CD14-positive monocyte (primary cell): ENCODE measurements around the gene PRPF4. TPM values are rescaled to one million over a fixed set of nuclear protein-coding genes. Genes with fewer than 3 reads are reported as not detected.

Experiments
- DNase-seq, 3 donors: peaks; one replicate each; pipeline ENCODE4 v3.0.0-alpha.2; 2011 to 2022
- H2AFZ ChIP-seq: 2 replicates; pipeline ENCODE4 v1.6.0; 2012; ENCODE audit warnings: mild to moderate bottlenecking, low read depth, low read length, inconsistent platforms; ENCODE audit not compliant: insufficient read depth, poor library complexity, severe bottlenecking
- H3K27ac ChIP-seq, 2 donors: 1 replicate in 1 of 2; 2 replicates in 1 of 2; pipeline ENCODE4 v1.5.1; 2012 to 2013; ENCODE audit warnings: low read length in 2 of 2, control low read depth in 1 of 2, inconsistent platforms in 1 of 2, low read depth in 1 of 2, mild to moderate bottlenecking in 1 of 2
- H3K27me3 ChIP-seq, 2 donors: one replicate each; pipeline versions ENCODE4 v1.6.0 to v1.6.1; 2011 to 2013; ENCODE audit warnings: low read length in 2 of 2; ENCODE audit not compliant: control insufficient read depth in 2 of 2, insufficient read depth in 2 of 2
- H3K36me3 ChIP-seq, 2 donors: replicated peaks in 1 of 2; 1 replicate in 1 of 2; 2 replicates in 1 of 2; pipeline versions ENCODE4 v1.5.1 to v1.6.1; 2012 to 2013; ENCODE audit warnings: low read length in 2 of 2, control low read depth in 1 of 2, inconsistent platforms in 1 of 2, mild to moderate bottlenecking in 1 of 2; ENCODE audit not compliant: insufficient read depth in 2 of 2, control insufficient read depth in 1 of 2
- H3K4me1 ChIP-seq, 2 donors: 1 replicate in 1 of 2; 2 replicates in 1 of 2; pipeline versions ENCODE4 v1.5.1 to v1.6.1; 2012 to 2013; ENCODE audit warnings: low read length in 2 of 2, control low read depth in 1 of 2, inconsistent platforms in 1 of 2, mild to moderate bottlenecking in 1 of 2, moderate library complexity in 1 of 2; ENCODE audit not compliant: insufficient read depth in 2 of 2, control insufficient read depth in 1 of 2
- H3K4me2 ChIP-seq: replicated peaks from 2 replicates; pipeline ENCODE3; 2012; ENCODE audit warnings: low read length, moderate library complexity, mild to moderate bottlenecking; ENCODE audit not compliant: poor library complexity, severe bottlenecking; ENCODE audit errors: extremely low read depth
- H3K4me3 ChIP-seq, 3 experiments: fragments of 200-600 bp in 1 of 3; sonication (generic) in 1 of 3; replicated peaks in 1 of 3; 1 replicate in 2 of 3; 2 replicates in 1 of 3; pipeline ENCODE4 v1.5.1; 2011 to 2013; ENCODE audit warnings: low read length in 3 of 3, mild to moderate bottlenecking in 3 of 3, control low read depth in 2 of 3, low read depth in 2 of 3, inconsistent platforms in 1 of 3, moderate library complexity in 1 of 3
- H3K79me2 ChIP-seq: 2 replicates; pipeline ENCODE4 v1.6.0; 2012; ENCODE audit warnings: mild to moderate bottlenecking, control low read depth, inconsistent platforms, low read length, moderate library complexity; ENCODE audit not compliant: insufficient read depth
- H3K9ac ChIP-seq: 2 replicates; pipeline ENCODE4 v1.6.0; 2017; ENCODE audit warnings: low read length, mild to moderate bottlenecking; ENCODE audit not compliant: insufficient read depth, poor library complexity, severe bottlenecking
- H3K9me3 ChIP-seq, 2 donors: replicated peaks in 1 of 2; 1 replicate in 1 of 2; 2 replicates in 1 of 2; pipeline versions ENCODE4 v1.5.1 to v1.6.1; 2012 to 2013; ENCODE audit warnings: low read length in 2 of 2, control low read depth in 1 of 2; ENCODE audit not compliant: control insufficient read depth in 1 of 2, insufficient read depth in 1 of 2
- H4K20me1 ChIP-seq: 2 replicates; pipeline ENCODE4 v1.6.0; 2012; ENCODE audit warnings: mild to moderate bottlenecking, low read length, control low read depth, moderate library complexity; ENCODE audit not compliant: insufficient read depth
- H3K27ac Mint-ChIP-seq, 7 donors: one replicate each; pipeline ENCODE4 v1.8.0; 2020; ENCODE audit warnings: mild to moderate bottlenecking in 7 of 7, mixed read lengths in 7 of 7, moderate library complexity in 6 of 7, inconsistent platforms in 2 of 7
- H3K27me3 Mint-ChIP-seq, 3 donors: one replicate each; pipeline ENCODE4 v1.8.0; 2021 to 2022; ENCODE audit warnings: low read depth in 3 of 3, mild to moderate bottlenecking in 3 of 3, mixed read lengths in 3 of 3, moderate library complexity in 3 of 3, inconsistent platforms in 1 of 3
- H3K36me3 Mint-ChIP-seq, 2 donors: one replicate each; pipeline ENCODE4 v1.8.0; 2020; ENCODE audit warnings: mixed read lengths in 2 of 2, inconsistent platforms in 1 of 2, mild to moderate bottlenecking in 1 of 2
- H3K4me1 Mint-ChIP-seq: one replicate; pipeline ENCODE4 v1.8.0; 2020; ENCODE audit warnings: mild to moderate bottlenecking, mixed read lengths
- H3K4me3 Mint-ChIP-seq, 2 donors: one replicate each; pipeline ENCODE4 v1.8.0; 2020; ENCODE audit warnings: mild to moderate bottlenecking in 2 of 2, mixed read lengths in 2 of 2, moderate library complexity in 1 of 2
- H3K9me3 Mint-ChIP-seq, 7 donors: one replicate each; pipeline ENCODE4 v1.8.0; 2020 to 2022; ENCODE audit warnings: mixed read lengths in 7 of 7, mild to moderate bottlenecking in 6 of 7, moderate library complexity in 6 of 7, inconsistent platforms in 2 of 7
- CTCF ChIP-seq: fragments of 200-600 bp; IDR thresholded peaks from one replicate; pipeline ENCODE4 v1.8.0; 2022; ENCODE audit warnings: antibody characterized with exemption, mild to moderate bottlenecking
- WGBS: methylation state at CpG from one replicate; pipeline ENCODE4 v1.1.5; 2013; ENCODE audit warnings: missing lambda C conversion rate; ENCODE audit not compliant: insufficient coverage; 5-methylcytosine and 5-hydroxymethylcytosine counted together
- intact Hi-C, 2 donors: fragments of 100-400 bp; cut with micrococcal nuclease; formaldehyde crosslinking; loops; one replicate each; pipeline versions ENCODE4 v1.15.0 to v1.15.1; 2023
- polyA plus RNA-seq, 3 donors: library from polyadenylated mRNA; depleted of rRNA in 1 of 3; unstranded in 2 of 3; stranded (reverse) in 1 of 3; fragments of 300-500 nt in 2 of 3; fragments of >200 nt in 1 of 3; fragmentation: Illumina TruSeq in 2 of 3; gene quantifications; 1 replicate in 2 of 3; 2 replicates in 1 of 3; pipeline ENCODE4 v1.2.3, GENCODE V29; 2012 to 2021

Gene PRPF4
- polyA plus RNA-seq, 3 donors = 13.0 to 23.8 (median 22.1) TPM

DNA sequence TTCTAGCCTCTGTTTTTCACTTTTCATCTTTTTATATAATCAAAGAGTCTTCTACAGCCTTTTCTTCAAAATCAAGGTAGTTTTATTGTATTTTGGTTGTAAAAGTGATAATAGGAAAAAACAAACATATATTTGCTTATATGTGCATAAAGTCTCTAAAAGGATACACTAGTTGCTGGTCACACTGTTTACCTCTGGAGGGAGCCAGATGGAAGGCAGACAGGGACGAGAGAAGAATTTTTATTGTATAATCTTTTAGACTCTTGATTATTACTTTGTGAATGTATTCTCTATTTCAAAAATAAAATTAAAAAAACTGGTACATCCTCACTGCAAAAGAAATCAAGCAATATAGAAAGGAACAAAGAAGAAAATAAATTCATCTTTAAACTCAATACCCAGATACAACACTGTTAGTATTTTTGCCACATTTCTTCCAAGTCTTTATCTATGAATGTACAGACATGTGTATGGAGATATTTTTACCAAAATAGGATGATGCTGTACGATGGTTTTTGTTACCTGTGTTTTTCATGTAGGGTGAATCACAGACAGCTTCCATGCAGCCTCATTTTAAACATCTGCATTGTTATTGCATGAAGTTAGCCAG lies 33.9 kb downstream of the PRPF4 start:
- H3K4me3 Mint-ChIP-seq = no peak overlapping the region
- H3K9ac ChIP-seq = no peak overlapping the region
- intact Hi-C loops = loop anchor here in 1 of 2 donors (5.0 kb wide), 1 partner anchor 348 kb away; no protein-coding TSS in a partner anchor
- WGBS = no CpG with 5 or more reads among the region's 2 CpGs
- H3K9me3 Mint-ChIP-seq = no peaks in the 10 kb centered on the region
- H3K9me3 ChIP-seq = no peaks in the 10 kb centered on the region
- peaks cover 0 to 2% (median 1%) of the 10 kb centered on the region in 3 donors for H3K27me3 Mint-ChIP-seq
- H3K27me3 ChIP-seq = no peaks in the 10 kb centered on the region
- H3K4me1 ChIP-seq = no peaks in the 10 kb centered on the region
- no peak overlapping the region for H3K27ac ChIP-seq
- peak; percentile 73 for TF ChIP-seq CTCF
- DNase-seq = peak; percentile 6 to 12 (median 8)
- H3K27ac Mint-ChIP-seq = no peak overlapping the region
- no peaks in the 10 kb centered on the region for H3K36me3 ChIP-seq
- no peak overlapping the region for H3K4me2 ChIP-seq
- H3K36me3 Mint-ChIP-seq = no peaks in the 10 kb centered on the region
- no peaks in the 10 kb centered on the region for H3K4me1 Mint-ChIP-seq
- no peaks in the 10 kb centered on the region for H4K20me1 ChIP-seq
- H3K79me2 ChIP-seq = no peaks in the 10 kb centered on the region
- no peak overlapping the region for H3K4me3 ChIP-seq
- H2AFZ ChIP-seq = no peak overlapping the region

DNA sequence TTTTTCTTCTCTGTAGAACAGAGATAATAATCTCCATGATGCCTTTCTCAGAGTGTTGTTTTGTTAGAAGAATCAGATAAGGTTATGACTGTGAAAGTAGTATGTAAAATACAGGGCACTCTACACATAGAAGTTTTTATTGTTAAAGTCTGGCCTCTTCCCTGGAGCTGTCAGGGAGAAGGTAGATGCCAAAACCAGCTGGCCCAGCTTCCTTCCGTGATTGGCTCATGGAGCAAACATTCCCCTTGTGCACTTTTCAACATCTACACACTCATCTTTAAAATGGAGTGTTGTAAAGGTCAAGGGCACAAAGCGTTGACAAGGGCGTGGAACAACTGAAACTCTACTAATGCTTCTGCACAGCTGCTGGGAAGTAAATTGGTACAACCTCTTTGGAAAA lies 35.1 kb downstream of the PRPF4 start:
- intact Hi-C loops = no loop called here
- H3K4me2 ChIP-seq = no peak overlapping the region
- no peaks in the 10 kb centered on the region for H3K36me3 ChIP-seq
- H3K79me2 ChIP-seq = no peaks in the 10 kb centered on the region
- peaks cover 0 to 2% (median 0%) of the 10 kb centered on the region in 7 donors for H3K9me3 Mint-ChIP-seq
- no peaks in the 10 kb centered on the region for H3K4me1 ChIP-seq
- no peaks in the 10 kb centered on the region for H3K4me1 Mint-ChIP-seq
- no peaks in the 10 kb centered on the region for H3K36me3 Mint-ChIP-seq
- H3K27me3 ChIP-seq = no peaks in the 10 kb centered on the region
- no peak overlapping the region for H2AFZ ChIP-seq
- no peaks in the 10 kb centered on the region for H4K20me1 ChIP-seq
- no peak overlapping the region for H3K9ac ChIP-seq
- no peak overlapping the region for H3K4me3 Mint-ChIP-seq
- H3K27me3 Mint-ChIP-seq = peaks cover 0 to 2% (median 1%) of the 10 kb centered on the region in 3 donors
- no CpG with 5 or more reads among the region's 3 CpGs for WGBS
- no peak overlapping the region for H3K4me3 ChIP-seq
- no peak for TF ChIP-seq CTCF
- H3K27ac ChIP-seq = no peak overlapping the region
- no peak overlapping the region for H3K27ac Mint-ChIP-seq
- DNase-seq = no peak
- H3K9me3 ChIP-seq = no peaks in the 10 kb centered on the region
